ENCODE data around the gene EPHB6. TPM values are rescaled to one million over a fixed set of nuclear protein-coding genes. Genes with fewer than 3 reads are reported as not detected.

Gene EPHB6
- total RNA-seq, 2 experiments from 2014 or later = 22.1 to 22.8 TPM

DNA sequence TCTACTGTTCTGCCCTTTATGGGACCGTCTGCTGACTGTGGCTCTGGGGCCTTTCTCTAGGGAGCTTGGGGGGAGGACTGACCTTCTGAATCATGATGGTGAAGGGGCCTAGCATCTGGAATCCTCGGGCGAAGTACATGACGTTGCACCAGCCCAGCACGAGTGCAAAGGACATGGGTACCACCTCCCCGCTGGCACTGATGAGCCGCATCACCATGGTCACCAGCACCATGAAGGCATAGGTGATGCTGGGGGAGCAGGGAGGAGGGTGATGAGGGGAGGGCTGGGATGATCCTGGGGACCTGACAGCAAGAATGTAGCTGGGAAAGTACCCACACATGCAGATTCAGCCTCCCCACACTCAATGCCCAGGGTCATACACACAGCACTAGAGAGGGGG lies 19.5 kb downstream of the EPHB6 start:
- Mint-ChIP-seq H3K27me3 (ENCODE audit: low read depth) (no peaks in the 10 kb centered on the region), H3K9me3 (no peaks in the 10 kb centered on the region), H3K4me1 (ENCODE audit: low read depth) (no peaks in the 10 kb centered on the region), H3K27ac (no peak overlapping the region), H3K4me3 (no peak overlapping the region), H3K36me3 (ENCODE audit: low read depth) (peaks cover 5% of the 10 kb centered on the region)
- intact Hi-C loops (cut with micrococcal nuclease) = no loop called here
- CTCF ChIA-PET = interaction anchor here (1.2 kb wide), 1 partner anchor 30 kb away, joined by 3 read pairs; no protein-coding TSS in a partner anchor
- no peak for DNase-seq

DNA sequence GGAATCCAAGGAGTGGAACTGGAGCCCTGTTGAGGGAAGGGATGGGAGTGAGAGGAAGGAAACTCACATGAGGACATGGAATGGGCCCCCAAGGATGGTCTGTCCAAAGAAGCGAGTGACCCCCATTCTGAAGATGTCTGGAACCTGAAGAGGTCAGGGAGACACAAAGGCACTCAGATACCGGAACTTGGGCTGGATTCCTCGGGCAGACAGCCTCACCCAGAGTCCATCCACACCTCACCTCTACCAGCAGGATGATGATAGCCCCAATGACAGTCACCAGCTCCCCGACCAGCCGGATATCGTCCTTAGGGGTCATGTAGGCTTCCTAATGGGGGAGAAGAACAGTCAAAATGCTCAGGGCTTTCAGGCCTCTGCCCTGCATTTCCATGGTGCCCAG lies 20.0 kb downstream of the EPHB6 start:
- no peaks in the 10 kb centered on the region for H3K27me3 Mint-ChIP-seq (ENCODE audit: low read depth)
- intact Hi-C loops (cut with micrococcal nuclease) = no loop called here

DNA sequence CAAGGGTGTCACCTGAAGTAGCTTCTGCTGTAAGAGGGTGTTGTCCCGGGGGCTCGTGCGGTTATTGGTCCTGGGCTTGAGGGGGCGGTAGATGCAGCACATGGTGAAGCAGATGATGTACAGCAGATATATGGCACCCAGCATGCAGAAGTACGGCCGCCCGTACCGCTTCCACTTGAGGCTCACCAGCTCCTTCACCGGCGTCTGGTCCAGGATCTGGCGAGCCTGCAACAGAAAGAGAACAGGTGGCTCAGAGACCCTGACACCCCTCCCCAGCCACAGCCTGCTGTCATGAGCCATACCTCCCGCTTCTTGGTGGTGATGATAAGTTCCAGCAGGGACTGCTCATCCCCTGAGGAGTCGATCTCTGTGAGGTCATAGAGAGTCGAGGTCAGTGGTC lies 20.6 kb downstream of the EPHB6 start:
- DNase-seq = no peak
- H3K27ac Mint-ChIP-seq = no peak overlapping the region
- peaks cover 2% of the 10 kb centered on the region for H3K36me3 Mint-ChIP-seq (ENCODE audit: low read depth)
- H3K27me3 Mint-ChIP-seq (ENCODE audit: low read depth) = no peaks in the 10 kb centered on the region
- H3K4me3 Mint-ChIP-seq = no peak overlapping the region
- intact Hi-C loops (cut with micrococcal nuclease) = no loop called here
- CTCF ChIA-PET = no interaction called here
- H3K9me3 Mint-ChIP-seq = no peaks in the 10 kb centered on the region
- H3K4me1 Mint-ChIP-seq (ENCODE audit: low read depth) = no peaks in the 10 kb centered on the region

More for the DNA sequence above, 20.0 kb downstream of the EPHB6 start:
- no peak overlapping the region for H3K27ac Mint-ChIP-seq
- no peak overlapping the region for H3K4me3 Mint-ChIP-seq
- H3K4me1 Mint-ChIP-seq (ENCODE audit: low read depth) = no peaks in the 10 kb centered on the region
- H3K36me3 Mint-ChIP-seq (ENCODE audit: low read depth) = peaks cover 4% of the 10 kb centered on the region
- CTCF ChIA-PET = no interaction called here
- no peak for DNase-seq
- H3K9me3 Mint-ChIP-seq = no peaks in the 10 kb centered on the region

DNA sequence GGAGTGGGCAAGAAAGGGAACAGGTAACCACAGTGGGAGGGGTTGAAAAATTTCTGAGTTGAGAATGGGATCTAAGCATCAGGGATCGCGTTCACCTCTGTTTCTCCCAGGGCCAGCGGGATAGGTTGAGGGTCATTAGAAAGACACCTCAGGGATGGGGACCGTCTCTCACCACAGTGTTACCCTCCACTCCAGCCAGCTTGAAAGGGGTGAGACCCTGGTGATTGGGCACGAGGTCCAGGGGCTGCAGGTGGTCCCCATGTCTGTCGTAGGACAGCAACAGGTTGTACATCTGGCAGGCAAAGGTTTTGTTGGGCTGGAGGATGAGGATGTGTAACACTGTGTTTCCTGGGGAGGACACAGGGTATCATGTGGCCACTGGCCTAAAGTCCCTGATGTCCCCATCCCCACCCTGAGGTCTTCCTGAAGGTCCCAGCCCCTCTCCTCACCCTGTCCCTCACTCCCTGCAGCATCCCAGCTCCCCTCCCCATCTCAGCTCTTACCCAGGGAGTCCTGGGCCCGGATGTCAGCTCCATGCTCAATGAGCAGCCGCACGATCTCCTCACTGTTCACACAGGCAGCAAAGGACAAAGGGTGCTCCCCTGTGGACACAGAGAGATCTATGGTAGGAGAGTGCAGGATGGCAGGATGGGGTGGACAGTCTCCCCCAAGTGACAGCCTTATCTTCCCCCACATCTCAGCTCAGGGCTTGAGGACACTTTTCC lies 21.5 kb downstream of the EPHB6 start:
- no peak overlapping the region for H3K4me3 Mint-ChIP-seq
- H3K4me1 Mint-ChIP-seq (ENCODE audit: low read depth) = peaks cover 1% of the 10 kb centered on the region
- intact Hi-C loops (cut with micrococcal nuclease) = no loop called here
- no peaks in the 10 kb centered on the region for H3K9me3 Mint-ChIP-seq
- no peaks in the 10 kb centered on the region for H3K36me3 Mint-ChIP-seq (ENCODE audit: low read depth)
- no peak overlapping the region for H3K27ac Mint-ChIP-seq
- no peaks in the 10 kb centered on the region for H3K27me3 Mint-ChIP-seq (ENCODE audit: low read depth)
- DNase-seq = no peak
- CTCF ChIA-PET = interaction anchor here (0.6 to 1.1 kb wide), 2 partner anchors 126 to 274 kb away, joined by 3 to 4 read pairs; no protein-coding TSS in a partner anchor

DNA sequence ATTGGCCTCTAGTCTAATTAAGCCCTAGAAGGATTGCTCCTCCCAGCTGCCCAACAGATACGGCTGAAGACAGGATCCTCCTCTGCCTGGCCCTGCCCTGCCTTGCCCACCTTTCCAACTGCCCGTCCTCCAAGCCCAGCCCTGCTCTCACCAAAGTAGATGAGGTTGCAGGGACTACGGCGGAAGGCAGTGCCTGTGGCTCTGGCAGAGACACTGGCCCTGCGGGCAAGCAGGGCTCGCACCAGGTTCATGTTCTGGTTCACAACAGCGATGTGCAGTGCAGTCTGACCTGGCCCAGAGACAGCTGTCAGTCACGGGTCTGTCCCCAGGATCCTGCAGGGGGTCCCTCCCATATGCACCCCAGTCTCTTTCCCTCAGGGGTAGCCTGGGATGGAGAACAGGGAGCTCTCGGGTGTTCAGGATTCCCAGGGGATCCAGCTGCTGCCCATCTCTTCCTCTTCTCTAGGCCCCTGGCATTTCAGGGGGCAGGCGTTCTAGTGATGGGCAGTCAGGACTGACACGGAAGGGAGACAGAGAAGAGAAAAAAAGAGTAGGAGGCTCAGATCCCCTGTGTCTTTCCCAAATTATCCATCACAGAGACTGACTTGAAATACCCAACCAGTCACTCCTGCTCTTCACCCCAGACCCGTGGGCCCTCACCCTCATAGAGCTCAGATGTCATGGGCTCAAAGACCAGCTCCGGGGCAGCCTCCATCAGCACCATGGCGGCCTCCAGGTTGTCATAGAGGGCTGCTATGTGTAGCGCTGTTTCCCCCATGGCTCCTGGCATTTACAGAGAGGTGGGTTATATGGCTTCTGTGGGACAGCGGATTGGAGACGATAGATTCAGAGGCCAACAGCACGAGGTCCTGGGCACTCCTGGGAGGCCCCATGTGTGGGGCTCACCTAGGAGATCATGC lies 22.4 kb downstream of the EPHB6 start:
- Mint-ChIP-seq H3K9me3 (no peaks in the 10 kb centered on the region), H3K36me3 (ENCODE audit: low read depth) (no peaks in the 10 kb centered on the region), H3K27me3 (ENCODE audit: low read depth) (no peaks in the 10 kb centered on the region), H3K4me3 (no peak overlapping the region), H3K27ac (no peak overlapping the region), H3K4me1 (ENCODE audit: low read depth) (peaks cover 1% of the 10 kb centered on the region)
- CTCF ChIA-PET = interaction anchor here (0.6 to 1.1 kb wide), 3 partner anchors 124 to 275 kb away, joined by 3 to 6 read pairs (median 4); no protein-coding TSS in a partner anchor
- intact Hi-C loops (cut with micrococcal nuclease) = no loop called here
- DNase-seq = no peak

DNA sequence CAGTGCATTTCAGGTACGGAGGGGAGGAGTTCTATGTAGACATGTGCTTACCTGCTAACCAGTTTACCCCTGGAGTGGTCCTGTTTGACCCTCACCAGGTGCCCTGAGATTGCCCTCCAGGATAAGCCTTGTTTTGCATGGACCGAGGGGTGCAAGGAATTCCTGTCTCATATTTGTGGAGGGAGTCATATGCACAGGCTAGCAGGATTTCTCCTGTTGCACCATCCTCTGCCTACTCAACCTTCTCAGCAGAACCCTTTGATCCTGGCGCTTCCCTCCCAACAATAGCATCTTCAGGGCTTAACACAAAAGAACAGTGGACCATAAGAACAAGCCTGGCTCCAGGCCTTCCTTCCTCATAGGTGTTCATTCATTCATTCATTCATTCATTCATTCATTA lies 23.4 kb downstream of the EPHB6 start:
- CTCF ChIA-PET = interaction anchor here (1.2 to 5.6 kb wide), 3 partner anchors 104 to 344 kb away, joined by 3 to 65 read pairs (median 3); no protein-coding TSS in a partner anchor
- H3K27ac Mint-ChIP-seq = no peak overlapping the region
- intact Hi-C loops (cut with micrococcal nuclease) = no loop called here

DNA sequence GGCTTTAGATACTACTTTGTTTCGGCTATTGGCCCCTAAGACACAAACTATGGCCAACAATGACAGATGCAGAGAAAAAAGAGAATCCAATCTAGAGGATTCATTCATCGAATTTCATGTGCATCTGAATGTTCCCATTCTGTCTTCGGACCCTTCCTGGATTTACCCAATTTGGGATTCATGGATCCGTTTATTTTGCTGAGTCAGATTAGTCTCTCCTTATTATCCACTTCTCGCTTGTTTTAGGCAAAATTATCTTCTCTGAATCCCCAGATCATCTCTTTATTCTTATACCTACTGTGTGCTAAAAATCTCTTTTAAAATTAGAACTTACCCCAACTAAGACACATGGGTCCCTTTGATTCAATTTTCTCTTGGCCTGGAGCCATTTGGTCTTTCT lies 24.2 kb downstream of the EPHB6 start:
- intact Hi-C loops (cut with micrococcal nuclease) = no loop called here
- Mint-ChIP-seq H3K36me3 (ENCODE audit: low read depth) (no peaks in the 10 kb centered on the region), H3K4me3 (no peak overlapping the region), H3K9me3 (no peaks in the 10 kb centered on the region), H3K4me1 (ENCODE audit: low read depth) (peaks cover 1% of the 10 kb centered on the region), H3K27ac (no peak overlapping the region), H3K27me3 (ENCODE audit: low read depth) (no peaks in the 10 kb centered on the region)
- CTCF ChIA-PET = interaction anchor here (0.8 to 5.6 kb wide), 8 partner anchors 8 to 555 kb away, joined by 3 to 65 read pairs (median 4); no protein-coding TSS in a partner anchor
- DNase-seq = no peak

More for the DNA sequence above, 23.4 kb downstream of the EPHB6 start:
- no peak for DNase-seq
- Mint-ChIP-seq H3K9me3 (no peaks in the 10 kb centered on the region), H3K27me3 (ENCODE audit: low read depth) (no peaks in the 10 kb centered on the region), H3K36me3 (ENCODE audit: low read depth) (no peaks in the 10 kb centered on the region), H3K4me1 (ENCODE audit: low read depth) (peaks cover 1% of the 10 kb centered on the region), H3K4me3 (no peak overlapping the region)

DNA sequence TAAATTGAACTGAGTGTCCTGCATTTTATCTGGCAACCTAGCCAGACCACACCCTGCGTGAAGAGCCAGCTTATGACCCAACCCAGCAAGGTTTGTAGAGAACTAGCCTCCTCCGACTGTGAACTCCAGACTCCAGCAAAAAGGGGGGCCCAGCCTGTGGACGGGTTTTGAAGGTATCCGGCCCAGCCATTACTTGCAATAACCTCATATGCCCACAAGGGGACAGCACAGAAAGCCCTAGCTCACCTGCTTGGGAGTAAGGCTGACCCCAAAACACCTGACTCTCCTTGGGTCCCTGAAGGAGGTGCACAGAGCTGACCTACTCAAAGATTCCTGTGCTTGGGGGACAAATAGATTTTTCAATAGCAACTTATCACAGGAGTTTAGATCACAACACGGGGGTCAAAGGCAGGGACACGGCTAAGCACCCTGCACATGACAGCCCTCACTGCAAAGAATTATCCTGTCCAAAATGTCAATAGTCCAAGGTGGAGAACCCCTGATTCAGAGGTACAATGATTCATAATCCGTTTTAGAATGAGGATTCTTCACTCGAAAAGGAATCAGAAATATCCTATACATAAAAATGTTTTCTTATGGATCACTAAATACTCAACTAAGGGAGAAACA lies 26.1 kb downstream of the EPHB6 start:
- no peak overlapping the region for H3K27ac Mint-ChIP-seq
- H3K4me1 Mint-ChIP-seq (ENCODE audit: low read depth) = peaks cover 1% of the 10 kb centered on the region
- no peaks in the 10 kb centered on the region for H3K36me3 Mint-ChIP-seq (ENCODE audit: low read depth)
- H3K9me3 Mint-ChIP-seq = no peaks in the 10 kb centered on the region
- H3K4me3 Mint-ChIP-seq = no peak overlapping the region
- intact Hi-C loops (cut with micrococcal nuclease) = loop anchor here (1.0 kb wide), 3 partner anchors 27 to 334 kb away; no protein-coding TSS in a partner anchor
- CTCF ChIA-PET = interaction anchor here (0.6 to 5.6 kb wide), 27 partner anchors 9 to 578 kb away, joined by 3 to 65 read pairs (median 3); no protein-coding TSS in a partner anchor
- no peaks in the 10 kb centered on the region for H3K27me3 Mint-ChIP-seq (ENCODE audit: low read depth)
- DNase-seq = peak; percentile 69

DNA sequence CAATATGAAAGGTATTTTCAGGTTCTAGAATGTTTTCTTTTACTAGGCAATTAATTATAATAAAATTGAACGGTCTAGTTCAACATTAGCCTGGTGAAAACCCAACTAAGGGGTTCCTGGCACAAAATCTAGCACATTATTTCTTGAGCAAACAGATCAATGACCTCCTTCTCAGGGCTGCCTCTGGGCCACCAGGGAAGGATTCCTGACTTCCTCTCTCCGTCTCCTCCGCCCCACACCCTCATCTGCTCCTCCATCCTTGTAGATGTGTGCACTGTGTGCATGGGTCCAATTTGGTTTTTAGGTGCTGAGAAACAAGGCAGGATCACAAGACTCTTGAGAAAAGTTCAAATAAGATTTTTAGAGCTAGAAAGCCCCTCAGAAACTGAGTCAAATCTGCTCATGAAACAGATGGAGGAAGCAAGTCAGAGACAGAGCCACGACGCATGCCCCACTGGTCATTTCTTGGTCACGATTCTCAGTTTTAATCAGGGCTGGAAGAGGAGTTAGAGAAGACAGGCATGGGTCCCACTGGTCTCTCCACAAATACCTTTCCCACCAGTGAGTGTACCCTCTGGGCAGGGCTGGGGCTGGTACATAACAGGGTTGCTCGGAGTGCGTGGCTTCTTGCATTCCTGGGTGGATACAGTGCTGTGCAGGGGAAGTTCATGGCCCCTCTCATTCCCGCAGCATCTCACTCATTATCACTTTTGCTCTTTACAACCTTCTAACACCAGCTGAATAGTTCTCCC lies 26.9 kb downstream of the EPHB6 start:
- no peaks in the 10 kb centered on the region for H3K27me3 Mint-ChIP-seq (ENCODE audit: low read depth)
- H3K27ac Mint-ChIP-seq = no peak overlapping the region
- H3K4me1 Mint-ChIP-seq (ENCODE audit: low read depth) = peaks cover 1% of the 10 kb centered on the region
- intact Hi-C loops (cut with micrococcal nuclease) = loop anchor here (1.0 kb wide), 3 partner anchors 27 to 334 kb away; no protein-coding TSS in a partner anchor
- H3K36me3 Mint-ChIP-seq (ENCODE audit: low read depth) = no peaks in the 10 kb centered on the region
- CTCF ChIA-PET = interaction anchor here (0.6 to 5.6 kb wide), 22 partner anchors 9 to 579 kb away, joined by 3 to 65 read pairs (median 4); no protein-coding TSS in a partner anchor
- no peak for DNase-seq
- H3K9me3 Mint-ChIP-seq = no peaks in the 10 kb centered on the region
- H3K4me3 Mint-ChIP-seq = no peak overlapping the region

DNA sequence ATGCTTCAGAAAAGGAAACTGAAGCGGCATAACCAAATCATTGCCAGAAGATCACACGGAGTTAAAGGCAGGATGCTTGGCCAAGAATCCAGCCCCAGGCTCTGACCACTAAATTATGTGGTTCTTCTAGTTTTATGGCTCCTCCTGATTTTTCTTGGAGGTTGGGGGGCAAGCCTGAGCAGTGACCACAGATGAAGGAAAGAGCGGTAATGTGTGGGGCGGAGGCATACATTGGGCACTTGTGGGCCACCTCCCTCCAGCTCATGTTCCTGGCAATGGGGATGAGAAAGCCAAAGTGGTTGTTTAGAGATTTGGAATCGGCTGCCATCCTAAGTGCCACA lies 27.4 kb downstream of the EPHB6 start:
- intact Hi-C loops (cut with micrococcal nuclease) = no loop called here

DNA sequence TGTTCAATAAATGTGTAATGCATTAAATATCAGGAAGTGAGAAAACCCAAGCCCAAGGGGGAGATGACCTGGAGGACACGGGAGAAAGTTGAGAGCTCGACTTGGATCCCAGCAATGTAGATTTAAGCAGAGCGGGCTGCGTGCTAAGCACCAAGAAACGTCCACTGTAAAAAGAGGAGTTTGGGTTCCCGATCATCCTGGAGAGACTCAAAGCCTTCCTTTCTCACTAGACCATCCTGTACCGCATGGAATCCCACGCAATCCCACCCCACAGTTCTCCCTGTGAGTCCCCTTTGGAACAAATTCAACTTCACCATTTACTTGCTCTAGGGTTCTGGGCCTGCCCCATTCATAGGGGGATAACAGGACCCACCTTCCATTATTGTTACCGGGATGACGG lies 28.3 kb downstream of the EPHB6 start:
- CTCF ChIA-PET = interaction anchor here (1.2 to 5.6 kb wide), 4 partner anchors 10 to 359 kb away, joined by 3 to 65 read pairs (median 7); no protein-coding TSS in a partner anchor
- no peak overlapping the region for H3K27ac Mint-ChIP-seq
- intact Hi-C loops (cut with micrococcal nuclease) = no loop called here

More for the DNA sequence above, 27.4 kb downstream of the EPHB6 start:
- Mint-ChIP-seq H3K4me1 (ENCODE audit: low read depth) (peaks cover 1% of the 10 kb centered on the region), H3K27ac (no peak overlapping the region), H3K4me3 (no peak overlapping the region), H3K36me3 (ENCODE audit: low read depth) (no peaks in the 10 kb centered on the region), H3K27me3 (ENCODE audit: low read depth) (no peaks in the 10 kb centered on the region), H3K9me3 (no peaks in the 10 kb centered on the region)
- CTCF ChIA-PET = interaction anchor here (1.1 to 5.6 kb wide), 8 partner anchors 10 to 423 kb away, joined by 3 to 65 read pairs (median 6); no protein-coding TSS in a partner anchor
- no peak for DNase-seq

More for the DNA sequence above, 28.3 kb downstream of the EPHB6 start:
- no peaks in the 10 kb centered on the region for H3K9me3 Mint-ChIP-seq
- no peak overlapping the region for H3K4me3 Mint-ChIP-seq
- no peaks in the 10 kb centered on the region for H3K36me3 Mint-ChIP-seq (ENCODE audit: low read depth)
- peaks cover 1% of the 10 kb centered on the region for H3K4me1 Mint-ChIP-seq (ENCODE audit: low read depth)
- H3K27me3 Mint-ChIP-seq (ENCODE audit: low read depth) = no peaks in the 10 kb centered on the region
- no peak for DNase-seq

Measured in activated naive CD4-positive, alpha-beta T cell treated with anti-CD3 and anti-CD28 coated beads for 36 hours (primary cell).